Epithelial cell of esophagus (primary cell): ENCODE data around the gene UBE2O.

Experiments
- DNase-seq: peaks from one replicate; pipeline ENCODE4 v3.0.0; 2010; ENCODE audit warnings: low read depth
- H3K4me3 ChIP-seq: 2 replicates; pipeline ENCODE4 v1.5.1; 2011; ENCODE audit warnings: mild to moderate bottlenecking, low read length, control low read depth
- CTCF ChIP-seq: IDR thresholded peaks from 2 replicates; pipeline ENCODE4 v1.5.1; 2011; ENCODE audit warnings: low read depth, mild to moderate bottlenecking, low read length, control low read depth, inconsistent platforms; ENCODE audit not compliant: insufficient read depth; ENCODE audit errors: missing control alignments

The UBE2O gene

DNA sequence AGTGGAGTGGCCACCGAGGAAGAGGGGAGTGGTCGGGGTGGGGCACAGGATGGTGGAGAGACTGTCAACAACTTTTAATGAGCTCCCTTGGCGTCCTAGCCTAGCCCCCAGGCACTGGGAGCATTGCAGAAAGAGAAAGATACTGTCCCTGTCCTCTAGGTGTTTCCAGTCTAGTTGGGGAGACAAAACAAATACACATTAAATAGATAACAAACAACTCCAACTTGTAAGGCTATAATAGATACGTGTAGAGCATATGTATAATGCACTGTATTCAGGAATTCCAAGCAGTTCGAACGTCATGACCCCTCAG, 435 bp upstream of the UBE2O start:
- H3K4me3 ChIP-seq: no peak overlapping the region

DNA sequence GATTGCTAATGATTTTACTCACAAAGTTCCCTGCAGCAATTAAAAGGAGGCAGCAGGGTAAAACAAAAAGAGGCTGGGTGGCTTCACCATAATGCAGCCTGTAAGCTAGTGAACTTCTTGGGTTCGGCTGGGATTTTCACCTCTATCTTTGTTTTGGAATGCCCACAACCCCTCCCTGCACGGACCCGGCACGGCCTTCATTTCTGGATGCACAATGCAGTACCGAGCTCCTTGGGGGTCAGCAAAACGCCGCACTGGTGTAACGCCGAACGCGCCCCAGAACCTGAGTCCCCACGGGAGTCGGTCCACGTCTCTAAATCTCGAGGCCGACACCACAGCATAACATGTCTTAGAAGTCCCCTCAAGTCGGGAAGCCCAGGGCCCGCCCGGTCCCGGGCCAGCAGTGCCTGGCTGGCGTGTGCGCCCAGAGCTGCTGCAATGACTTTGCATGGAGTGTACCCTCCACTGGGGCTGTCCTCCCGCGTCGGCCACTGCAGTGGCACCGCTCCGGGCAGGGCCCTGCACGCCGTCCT, 759 bp downstream of the UBE2O start:
- TF ChIP-seq CTCF: no peak
- no peak for DNase-seq
- peak overlapping the region; percentile 68 for H3K4me3 ChIP-seq

More for the DNA sequence above, 435 bp upstream of the UBE2O start:
- no peak for DNase-seq
- TF ChIP-seq CTCF: no peak

DNA sequence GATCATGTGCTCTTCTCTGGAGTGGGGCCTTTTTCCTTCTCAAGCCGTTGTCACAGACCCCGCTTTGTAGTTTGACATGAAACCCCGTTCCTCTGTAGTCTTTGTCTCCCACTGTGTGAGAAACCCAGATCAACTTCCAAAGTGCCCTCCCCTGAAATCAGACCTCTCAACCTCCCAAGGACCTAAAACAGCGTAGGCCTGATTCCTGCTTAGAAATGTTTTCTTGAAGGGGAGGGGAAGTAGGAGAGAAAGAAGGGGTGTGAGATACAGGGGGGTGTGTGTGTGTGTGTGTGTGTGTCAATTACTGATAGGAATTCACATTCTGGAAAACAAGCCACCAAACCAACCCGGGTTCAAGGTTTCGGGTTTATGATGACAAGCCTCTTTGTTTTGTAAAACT, 1.4 kb downstream of the UBE2O start:
- no peak for DNase-seq
- H3K4me3 ChIP-seq: peak overlapping the region; percentile 68
- TF ChIP-seq CTCF: no peak

- no peak for DNase-seq
- TF ChIP-seq CTCF: no peak
- H3K4me3 ChIP-seq: no peak overlapping the region
These were observed 3.8 kb downstream of the UBE2O start for GRCh38 chr17:76449126-76449525.

DNA sequence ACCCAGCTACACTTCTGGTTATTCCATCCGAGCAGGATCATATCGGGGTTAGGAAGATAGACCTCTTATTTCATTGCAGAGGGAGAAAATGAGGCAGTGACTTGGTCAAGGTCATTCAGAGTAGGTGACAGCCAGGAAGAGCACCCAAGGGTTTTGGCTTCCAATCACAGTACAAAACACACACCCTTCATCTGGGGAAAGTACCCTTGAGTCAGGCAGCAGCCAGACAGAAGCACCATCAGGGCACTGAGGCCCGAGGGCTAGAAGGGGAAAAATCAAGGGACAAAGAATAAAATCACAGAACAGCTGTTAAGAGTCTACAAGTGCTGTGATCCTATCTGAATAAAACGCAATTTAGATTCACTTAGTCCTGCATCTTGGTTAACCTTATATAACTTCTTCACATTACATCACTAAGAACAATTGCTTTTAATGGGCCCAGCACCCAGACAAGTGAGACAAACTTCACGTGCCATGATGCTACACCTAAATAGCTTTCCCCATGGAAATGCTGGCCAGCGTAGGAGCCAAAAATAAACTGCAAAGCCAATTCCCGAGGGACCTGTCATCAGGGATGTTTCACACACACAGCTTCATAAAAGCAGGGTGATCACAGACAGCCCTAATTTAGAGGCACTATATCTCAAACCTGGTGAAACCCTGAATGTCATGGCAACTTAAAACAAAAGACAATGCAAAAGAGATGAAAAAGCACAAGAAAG, 4.9 kb downstream of the UBE2O start:
- TF ChIP-seq CTCF: no peak
- peak; percentile 46 for DNase-seq
- no peak overlapping the region for H3K4me3 ChIP-seq

DNA sequence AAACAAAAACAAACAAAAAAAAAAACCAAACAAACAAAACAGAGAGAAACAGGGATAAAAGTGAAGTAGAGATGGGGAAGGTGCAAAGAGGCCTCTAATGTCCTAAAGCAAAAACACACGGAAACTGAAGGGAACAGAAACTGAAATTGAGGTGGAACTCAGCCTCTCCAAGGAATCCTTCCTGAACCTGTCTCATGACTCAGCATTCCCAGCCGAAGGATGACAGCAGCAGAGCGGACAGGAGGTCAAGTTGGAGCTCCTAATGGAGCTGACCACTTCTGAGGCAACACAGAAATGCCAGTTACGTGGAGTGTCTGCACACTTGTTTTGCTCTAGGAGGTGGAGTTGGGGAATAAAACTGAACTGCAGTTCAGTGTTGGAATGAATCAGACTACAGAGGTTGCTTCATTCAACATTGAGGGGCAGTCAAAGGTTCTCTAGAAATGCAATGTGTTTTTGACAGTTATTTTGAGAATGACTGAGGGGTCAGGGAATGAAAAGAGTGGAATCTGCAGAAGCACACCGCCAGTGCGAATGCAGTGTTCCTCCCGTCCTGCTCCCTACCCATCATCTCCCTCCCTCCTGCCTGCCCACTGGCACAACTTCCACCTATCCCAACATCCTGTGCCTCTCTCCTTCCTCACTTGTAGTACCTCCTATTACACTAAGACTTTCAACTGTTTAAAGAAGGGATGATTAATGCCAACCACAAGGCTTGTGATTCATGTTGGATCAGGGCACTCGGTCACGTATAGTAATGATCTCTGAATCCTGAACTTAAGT, 6.3 kb downstream of the UBE2O start:
- H3K4me3 ChIP-seq: peak overlapping the region; percentile 7
- no peak for TF ChIP-seq CTCF

More for the DNA sequence above, 6.3 kb downstream of the UBE2O start:
- peak; percentile 93 for DNase-seq
